Adrenal gland (tissue), 12 donors: ENCODE results near the gene COL4A1. TPM values are rescaled to one million over a fixed set of nuclear protein-coding genes. Genes with fewer than 3 reads are reported as not detected.

ENCODE experiments used
- DNase-seq, 7 donors: peaks; one replicate each; pipeline ENCODE4 v3.0.0-alpha.2; 2019 to 2020
- H3K27ac ChIP-seq, 5 donors: fragments of 200-600 bp; sonication (generic) in 4 of 5; 1 replicate in 3 of 5; 2 replicates in 2 of 5; pipeline versions ENCODE4 v1.5.1 to v1.8.0; 2016 to 2020; ENCODE audit warnings: mild to moderate bottlenecking in 1 of 5
- H3K27me3 ChIP-seq: fragments of 200-600 bp; 2 replicates; pipeline ENCODE4 v1.8.0; 2021
- H3K36me3 ChIP-seq, 2 donors: fragments of 200-600 bp; replicated peaks in 1 of 2; 1 replicate in 1 of 2; 2 replicates in 1 of 2; pipeline versions ENCODE4 v1.5.1 to v1.8.0; 2018 to 2022
- H3K4me1 ChIP-seq, 2 donors: fragments of 200-600 bp; replicated peaks in 1 of 2; 1 replicate in 1 of 2; 2 replicates in 1 of 2; pipeline versions ENCODE4 v1.5.1 to v1.8.0; 2018 to 2021
- H3K4me3 ChIP-seq, 4 donors: fragments of 200-600 bp; sonication (generic) in 3 of 4; one replicate each; pipeline ENCODE4 v1.5.1; 2016 to 2018
- H3K9me3 ChIP-seq, 3 donors: fragments of 200-600 bp; sonication (generic) in 1 of 3; replicated peaks in 1 of 3; 1 replicate in 2 of 3; 2 replicates in 1 of 3; pipeline versions ENCODE4 v1.5.1 to v1.8.0; 2016 to 2021
- POLR2A ChIP-seq, 2 donors: fragments of 450-650 bp; IDR thresholded peaks; one replicate each; pipeline ENCODE4 v1.6.1; 2017; ENCODE audit warnings: antibody characterized with exemption in 2 of 2, mild to moderate bottlenecking in 2 of 2, moderate library complexity in 1 of 2
- WGBS, 4 donors: extraction: QIAGEN DNeasy Blood & Tissue Kit in 2 of 4; methylation state at CpG; one replicate each; pipeline versions ENCODE4 v1.1.5 to v1.1.7; 2013 to 2017; 5-methylcytosine and 5-hydroxymethylcytosine counted together
- intact Hi-C, 2 donors: fragments of 100-400 bp; cut with DNase I; formaldehyde crosslinking; loops; one replicate each; pipeline versions ENCODE4 v1.14.1 to v1.15.0; 2022 to 2023
- polyA plus RNA-seq, 3 donors: library from polyadenylated mRNA; stranded (reverse); fragments of 200-250 nt in 2 of 3; fragments of 350-450 nt in 1 of 3; fragmentation: Illumina TruSeq in 1 of 3; extraction: RNeasy Lipid Tissue Mini Kit (QIAGEN cat#74804) in 1 of 3; gene quantifications; one replicate each; pipeline ENCODE4 v1.2.3, GENCODE V29; 2013 to 2014
- total RNA-seq, 9 donors: library from RNA; depleted of rRNA in 4 of 9; stranded (reverse); fragments of >200 nt in 4 of 9; fragments of 120-200 nt in 1 of 9; fragmentation: NEBNext Ultra II Directional in 1 of 9; extraction: Animal tissue kit (Norgen Biotek cat#: 25700) in 1 of 9; gene quantifications; one replicate each; pipeline versions ENCODE4 v1.1.0 to v1.2.4, GENCODE V29; 2013 to 2023
- TF ChIP-seq, protein P1 (sequence below), 6 experiments: fragments of 450-650 bp in 4 of 6; fragments of 200-600 bp in 2 of 6; sonication (generic) in 1 of 6; IDR thresholded peaks; 1 replicate in 5 of 6; 2 replicates in 1 of 6; pipeline versions ENCODE4 v1.5.1 to v1.8.0; 2016 to 2021; ENCODE audit warnings: antibody characterized with exemption in 6 of 6, mild to moderate bottlenecking in 2 of 6, moderate library complexity in 1 of 6
- donor health status: healthy with polysubstance abuse.
- donor health status: Bipolar disorder and iron deficiency.
- donor health status: DM: yes; HTN: yes; CAD: no.
- donor health status: DM: no; HTN: no; CAD: no.
- donor health status: DM: no; HTN: no; CAD: no.
- donor health status: DM: yes; HTN: yes; CAD: no.

COL4A1 gene
- total and polyA plus RNA-seq, 12 donors = 62.4 to 364 (median 183) TPM

DNA sequence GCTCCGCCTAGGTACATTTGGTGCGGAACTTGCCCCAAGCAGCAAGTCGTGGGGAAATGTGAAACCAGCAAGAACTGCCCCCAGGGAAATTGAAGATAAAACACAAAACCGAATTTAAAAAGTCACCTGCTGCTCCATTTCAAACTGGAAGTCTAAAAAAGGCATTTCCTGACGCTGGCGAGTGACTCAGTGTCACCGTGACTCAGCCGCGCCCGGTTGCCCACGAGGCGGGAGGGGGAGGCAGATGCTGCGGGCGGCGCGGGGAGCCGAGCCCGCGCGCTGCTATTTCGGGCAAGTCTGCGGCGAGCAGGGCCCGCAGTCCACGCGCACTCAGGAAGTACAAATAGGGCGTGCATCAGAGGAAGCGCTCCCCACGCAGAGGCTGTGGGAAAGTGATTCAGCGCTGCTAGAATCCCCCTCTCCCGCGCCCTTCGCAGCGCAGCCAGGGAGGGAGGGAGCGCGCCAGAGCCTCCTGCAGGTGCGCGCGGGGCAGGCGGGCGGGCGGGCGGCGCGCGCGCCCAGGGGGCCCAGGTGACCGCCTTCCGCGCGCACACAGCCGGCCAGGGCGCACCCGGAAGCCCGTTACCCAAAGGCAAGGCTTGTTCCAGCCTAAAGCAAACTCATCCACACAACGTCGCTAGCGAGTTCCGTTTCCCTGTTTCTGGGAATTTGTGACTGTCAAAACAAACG lies 168.8 kb downstream of the COL4A1 start:
- Histone ChIP-seq H3K27me3 (no peaks in the 10 kb centered on the region), H3K4me3 (peak overlapping the region in 3 of 4 donors; percentile 33 to 68 (median 45)), H3K36me3 (no peaks in the 10 kb centered on the region), H3K27ac (peak overlapping the region in 3 of 5 donors; percentile 51 to 86 (median 79)), H3K4me1 (peaks cover 0 to 14% of the 10 kb centered on the region in 2 donors), H3K9me3 (no peaks in the 10 kb centered on the region)
- 0 to 3% (median 1%) methylated on average over 12 to 60 of the region's 60 CpGs for WGBS, 4 donors
- intact Hi-C loops = no loop called here
- peak; percentile 80 to 90 (median 84) for DNase-seq
- TF ChIP-seq, protein P1, sequence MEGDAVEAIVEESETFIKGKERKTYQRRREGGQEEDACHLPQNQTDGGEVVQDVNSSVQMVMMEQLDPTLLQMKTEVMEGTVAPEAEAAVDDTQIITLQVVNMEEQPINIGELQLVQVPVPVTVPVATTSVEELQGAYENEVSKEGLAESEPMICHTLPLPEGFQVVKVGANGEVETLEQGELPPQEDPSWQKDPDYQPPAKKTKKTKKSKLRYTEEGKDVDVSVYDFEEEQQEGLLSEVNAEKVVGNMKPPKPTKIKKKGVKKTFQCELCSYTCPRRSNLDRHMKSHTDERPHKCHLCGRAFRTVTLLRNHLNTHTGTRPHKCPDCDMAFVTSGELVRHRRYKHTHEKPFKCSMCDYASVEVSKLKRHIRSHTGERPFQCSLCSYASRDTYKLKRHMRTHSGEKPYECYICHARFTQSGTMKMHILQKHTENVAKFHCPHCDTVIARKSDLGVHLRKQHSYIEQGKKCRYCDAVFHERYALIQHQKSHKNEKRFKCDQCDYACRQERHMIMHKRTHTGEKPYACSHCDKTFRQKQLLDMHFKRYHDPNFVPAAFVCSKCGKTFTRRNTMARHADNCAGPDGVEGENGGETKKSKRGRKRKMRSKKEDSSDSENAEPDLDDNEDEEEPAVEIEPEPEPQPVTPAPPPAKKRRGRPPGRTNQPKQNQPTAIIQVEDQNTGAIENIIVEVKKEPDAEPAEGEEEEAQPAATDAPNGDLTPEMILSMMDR (IDR thresholded peaks at IDR 0.05) = peak in 3 of 6 experiments; percentile 5 to 16 (median 12)
- peak in 1 of 2 donors; percentile 51 for TF ChIP-seq POLR2A (IDR thresholded peaks at IDR 0.05)

GRCh38 chr13:110137680-110138009 lies 169.3 kb downstream of the COL4A1 start:
- Histone ChIP-seq H3K36me3 (no peaks in the 10 kb centered on the region), H3K9me3 (no peaks in the 10 kb centered on the region), H3K27me3 (no peaks in the 10 kb centered on the region), H3K4me3 (peak overlapping the region in 3 of 4 donors; percentile 33 to 68 (median 45)), H3K27ac (peak overlapping the region in 3 of 5 donors; percentile 51 to 86 (median 79)), H3K4me1 (peaks cover 0 to 14% of the 10 kb centered on the region in 2 donors)
- DNase-seq = peak in 6 of 7 donors; percentile 50 to 85 (median 58)
- TF ChIP-seq, protein P1 (IDR thresholded peaks at IDR 0.05) = peak in 2 of 6 experiments; percentile 8 to 30
- TF ChIP-seq POLR2A (IDR thresholded peaks at IDR 0.05) = peak in 1 of 2 donors; percentile 39
- intact Hi-C loops = no loop called here
- 0 to 3% (median 1%) methylated on average over 7 of the region's 7 CpGs for WGBS, 4 donors

DNA sequence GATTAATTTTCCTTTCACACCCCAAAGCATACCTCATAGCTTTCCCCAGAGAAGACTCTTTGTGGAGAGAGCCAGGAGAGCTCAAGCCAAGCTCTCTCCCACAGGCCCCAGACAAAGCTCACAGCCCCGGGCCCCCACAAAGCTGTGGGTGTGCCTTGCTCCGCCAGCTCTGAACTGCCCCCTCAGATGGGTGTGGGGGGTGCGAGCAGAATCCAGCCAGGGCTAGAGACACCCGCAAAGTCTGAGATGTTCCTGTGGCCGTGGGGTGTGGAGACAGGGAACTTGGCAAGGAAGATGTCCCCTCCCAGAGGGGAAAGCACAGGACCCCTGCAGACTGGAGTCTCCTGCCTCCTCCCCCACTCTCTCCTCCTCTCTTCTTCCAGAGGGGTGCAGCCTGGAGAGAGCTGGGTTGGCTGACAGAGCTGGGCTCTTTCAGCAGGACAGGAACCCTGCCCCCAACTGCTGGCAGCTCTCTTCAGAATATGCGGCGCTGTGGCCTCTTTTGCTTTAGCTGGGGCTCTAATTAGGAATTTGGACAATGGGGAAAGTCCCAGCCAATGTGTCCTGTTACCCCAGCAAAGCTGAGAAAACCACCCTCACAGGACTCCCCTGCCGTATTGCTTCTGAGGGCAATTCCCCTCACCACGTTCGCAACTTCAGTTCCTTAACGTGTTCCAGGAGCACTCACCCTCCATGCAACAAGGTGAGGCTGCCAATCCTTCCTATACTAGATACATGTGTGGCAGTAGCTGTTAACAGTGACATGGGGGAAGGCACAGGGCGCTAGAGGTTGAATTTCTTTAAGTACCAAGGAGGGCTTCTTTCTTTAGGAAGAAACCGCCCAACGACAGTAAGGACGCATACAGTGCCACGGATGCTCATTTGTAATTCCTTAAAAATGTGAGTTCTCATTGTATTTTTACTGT lies 170.0 kb downstream of the COL4A1 start:
- Histone ChIP-seq H3K27me3 (no peaks in the 10 kb centered on the region), H3K9me3 (no peaks in the 10 kb centered on the region), H3K4me3 (peak overlapping the region in 1 of 4 donors; percentile 68), H3K27ac (peak overlapping the region in 1 of 5 donors; percentile 86), H3K36me3 (no peaks in the 10 kb centered on the region), H3K4me1 (peaks cover 0 to 14% of the 10 kb centered on the region in 2 donors)
- no peak for TF ChIP-seq POLR2A (IDR thresholded peaks at IDR 0.05)
- TF ChIP-seq, protein P1 (IDR thresholded peaks at IDR 0.05) = no peak
- WGBS, 4 donors = 31 to 48% (median 39%) methylated on average over 11 to 16 of the region's 16 CpGs
- DNase-seq = no peak
- intact Hi-C loops = no loop called here

DNA sequence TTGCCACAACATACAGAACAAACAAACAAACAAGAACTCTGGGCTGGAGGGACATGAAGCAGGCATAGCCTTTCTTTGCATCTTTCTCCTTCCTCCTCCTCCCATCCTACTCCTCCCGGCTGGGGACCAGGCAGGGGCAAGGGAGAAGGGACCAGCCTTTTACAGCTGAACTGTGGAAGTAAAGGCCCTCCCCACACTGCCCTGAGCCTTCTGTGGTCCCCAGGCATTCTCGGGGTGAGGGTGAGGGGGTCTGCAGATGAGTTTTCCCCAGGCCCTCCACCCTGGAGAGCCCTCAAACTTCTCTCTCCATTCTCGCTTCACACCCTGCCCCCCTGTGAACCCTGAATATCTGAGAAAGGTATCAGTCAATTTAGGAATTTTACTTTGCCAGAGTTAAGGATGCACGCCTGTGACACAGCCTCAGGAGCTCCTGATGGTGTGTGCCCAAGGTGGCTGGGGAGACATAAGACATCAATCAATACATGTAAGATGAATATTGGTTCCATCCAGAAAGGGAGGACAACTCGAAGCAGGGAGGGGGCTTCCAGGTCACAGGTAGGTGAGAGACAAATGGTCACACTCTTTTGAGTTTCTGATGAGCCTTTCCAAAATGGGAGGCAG lies 170.9 kb downstream of the COL4A1 start:
- Histone ChIP-seq H3K27me3 (no peaks in the 10 kb centered on the region), H3K36me3 (no peaks in the 10 kb centered on the region), H3K4me1 (peaks cover 0 to 14% of the 10 kb centered on the region in 2 donors), H3K4me3 (no peak overlapping the region), H3K9me3 (no peaks in the 10 kb centered on the region), H3K27ac (peak overlapping the region in 1 of 5 donors; percentile 86)
- no peak for TF ChIP-seq POLR2A (IDR thresholded peaks at IDR 0.05)
- TF ChIP-seq, protein P1 (IDR thresholded peaks at IDR 0.05) = no peak
- no peak for DNase-seq
- 68 to 88% (median 77%) methylated on average over 3 to 5 of the region's 5 CpGs for WGBS, 4 donors
- intact Hi-C loops = no loop called here
